ENCODE results near the gene NCOA1. TPM values are rescaled to one million over a fixed set of nuclear protein-coding genes. Genes with fewer than 3 reads are reported as not detected.

Gene NCOA1
- total and polyA plus RNA-seq, 5 experiments from 2014 or later, result 13.0 to 44.8 (median 27.2) TPM

GRCh38 chr2:24710806-24711205, 219.8 kb downstream of the NCOA1 start:
- Mint-ChIP-seq H3K4me1 (no peaks in the 10 kb centered on the region), H3K36me3 (peaks cover 14 to 81% (median 54%) of the 10 kb centered on the region in 3 donors), H3K27ac (no peak overlapping the region), H3K4me3 (no peak overlapping the region), H3K27me3 (no peaks in the 10 kb centered on the region), H3K9me3 (no peaks in the 10 kb centered on the region)
- POLR2A ChIA-PET, result no interaction called here
- DNase-seq (no peak), ATAC-seq (no peak)

- Mint-ChIP-seq H3K4me3 (no peak overlapping the region), H3K4me1 (no peaks in the 10 kb centered on the region), H3K36me3 (peaks cover 21 to 85% (median 60%) of the 10 kb centered on the region in 3 donors), H3K27me3 (no peaks in the 10 kb centered on the region), H3K9me3 (no peaks in the 10 kb centered on the region), H3K27ac (no peak overlapping the region)
- ATAC-seq (no peak), DNase-seq (no peak)
- POLR2A ChIA-PET, result no interaction called here
These were observed 220.8 kb downstream of the NCOA1 start for GRCh38 chr2:24711865-24712264.

- no peak overlapping the region for H3K27ac Mint-ChIP-seq
- peaks cover 23 to 85% (median 60%) of the 10 kb centered on the region in 3 donors for H3K36me3 Mint-ChIP-seq
- no peak for ATAC-seq
- no peaks in the 10 kb centered on the region for H3K27me3 Mint-ChIP-seq
- no peaks in the 10 kb centered on the region for H3K9me3 Mint-ChIP-seq
- POLR2A ChIA-PET, result no interaction called here
- H3K4me3 Mint-ChIP-seq, result no peak overlapping the region
- H3K4me1 Mint-ChIP-seq, result no peaks in the 10 kb centered on the region
- no peak for DNase-seq
These were observed 221.2 kb downstream of the NCOA1 start for GRCh38 chr2:24712296-24712695.

- H3K9me3 Mint-ChIP-seq, result no peaks in the 10 kb centered on the region
- no peak for ATAC-seq
- H3K27ac Mint-ChIP-seq, result no peak overlapping the region
- H3K27me3 Mint-ChIP-seq, result no peaks in the 10 kb centered on the region
- POLR2A ChIA-PET, result no interaction called here
- peaks cover 15 to 79% (median 47%) of the 10 kb centered on the region in 3 donors for H3K36me3 Mint-ChIP-seq
- no peaks in the 10 kb centered on the region for H3K4me1 Mint-ChIP-seq
- no peak overlapping the region for H3K4me3 Mint-ChIP-seq
- DNase-seq, result no peak
These were observed 226.4 kb downstream of the NCOA1 start for GRCh38 chr2:24717263-24717951.

- POLR2A ChIA-PET, result no interaction called here
These were observed 229.3 kb downstream of the NCOA1 start for GRCh38 chr2:24720310-24720709.

GRCh38 chr2:24721470-24721869, 230.4 kb downstream of the NCOA1 start:
- DNase-seq (no peak), ATAC-seq (no peak)
- peaks cover 0 to 2% (median 0%) of the 10 kb centered on the region in 4 donors for H3K4me1 Mint-ChIP-seq
- no peak overlapping the region for H3K4me3 Mint-ChIP-seq
- H3K9me3 Mint-ChIP-seq, result no peaks in the 10 kb centered on the region
- H3K36me3 Mint-ChIP-seq, result peaks cover 6 to 50% (median 21%) of the 10 kb centered on the region in 3 donors
- H3K27me3 Mint-ChIP-seq, result no peaks in the 10 kb centered on the region
- H3K27ac Mint-ChIP-seq, result peak overlapping the region in 4 of 10 donors; percentile 11 to 30 (median 18)
- POLR2A ChIA-PET, result no interaction called here

More at GRCh38 chr2:24720310-24720709, 229.3 kb downstream of the NCOA1 start:
- Mint-ChIP-seq H3K4me1 (peaks cover 0 to 2% (median 0%) of the 10 kb centered on the region in 4 donors), H3K36me3 (peaks cover 9 to 57% (median 28%) of the 10 kb centered on the region in 3 donors), H3K4me3 (no peak overlapping the region), H3K27me3 (no peaks in the 10 kb centered on the region), H3K27ac (peak overlapping the region in 2 of 10 donors; percentile 5 to 30), H3K9me3 (no peaks in the 10 kb centered on the region)
- no peak for DNase-seq
- no peak for ATAC-seq

GRCh38 chr2:24722141-24722790, 231.2 kb downstream of the NCOA1 start:
- Mint-ChIP-seq H3K36me3 (peaks cover 0 to 49% (median 17%) of the 10 kb centered on the region in 3 donors), H3K27ac (no peak overlapping the region), H3K27me3 (no peaks in the 10 kb centered on the region), H3K4me3 (no peak overlapping the region), H3K9me3 (no peaks in the 10 kb centered on the region), H3K4me1 (peaks cover 0 to 2% (median 0%) of the 10 kb centered on the region in 4 donors)
- POLR2A ChIA-PET, result no interaction called here
- ATAC-seq (no peak), DNase-seq (no peak)

GRCh38 chr2:24723191-24723590, 232.1 kb downstream of the NCOA1 start:
- DNase-seq, result no peak
- no peak for ATAC-seq
- H3K9me3 Mint-ChIP-seq, result no peaks in the 10 kb centered on the region
- H3K4me3 Mint-ChIP-seq, result no peak overlapping the region
- H3K27me3 Mint-ChIP-seq, result no peaks in the 10 kb centered on the region
- peaks cover 0 to 47% (median 11%) of the 10 kb centered on the region in 3 donors for H3K36me3 Mint-ChIP-seq
- H3K27ac Mint-ChIP-seq, result no peak overlapping the region
- peaks cover 0 to 2% (median 0%) of the 10 kb centered on the region in 4 donors for H3K4me1 Mint-ChIP-seq
- POLR2A ChIA-PET, result no interaction called here

GRCh38 chr2:24723665-24724064, 232.6 kb downstream of the NCOA1 start:
- Mint-ChIP-seq H3K36me3 (peaks cover 0 to 45% (median 10%) of the 10 kb centered on the region in 3 donors), H3K4me3 (no peak overlapping the region), H3K27ac (no peak overlapping the region), H3K4me1 (peaks cover 0 to 2% (median 0%) of the 10 kb centered on the region in 4 donors), H3K27me3 (no peaks in the 10 kb centered on the region), H3K9me3 (no peaks in the 10 kb centered on the region)
- ATAC-seq (no peak), DNase-seq (no peak)
- POLR2A ChIA-PET, result no interaction called here

GRCh38 chr2:24724111-24724775, 233.2 kb downstream of the NCOA1 start:
- H3K27me3 Mint-ChIP-seq, result no peaks in the 10 kb centered on the region
- DNase-seq (no peak), ATAC-seq (no peak)
- H3K36me3 Mint-ChIP-seq, result peaks cover 0 to 45% (median 12%) of the 10 kb centered on the region in 3 donors
- H3K4me3 Mint-ChIP-seq, result no peak overlapping the region
- H3K4me1 Mint-ChIP-seq, result peaks cover 0 to 2% (median 0%) of the 10 kb centered on the region in 4 donors
- H3K9me3 Mint-ChIP-seq, result no peaks in the 10 kb centered on the region
- POLR2A ChIA-PET, result no interaction called here
- H3K27ac Mint-ChIP-seq, result no peak overlapping the region

GRCh38 chr2:24725956-24726355, 234.9 kb downstream of the NCOA1 start:
- Mint-ChIP-seq H3K36me3 (peaks cover 0 to 51% (median 14%) of the 10 kb centered on the region in 3 donors), H3K27ac (no peak overlapping the region), H3K4me1 (peaks cover 0 to 2% (median 0%) of the 10 kb centered on the region in 4 donors), H3K9me3 (no peaks in the 10 kb centered on the region), H3K27me3 (no peaks in the 10 kb centered on the region), H3K4me3 (no peak overlapping the region)
- no peak for ATAC-seq
- DNase-seq, result no peak
- POLR2A ChIA-PET, result no interaction called here

GRCh38 chr2:24730481-24730880, 239.4 kb downstream of the NCOA1 start:
- no peak overlapping the region for H3K27ac Mint-ChIP-seq
- H3K4me1 Mint-ChIP-seq, result no peaks in the 10 kb centered on the region
- peaks cover 0 to 68% (median 15%) of the 10 kb centered on the region in 3 donors for H3K36me3 Mint-ChIP-seq
- no peaks in the 10 kb centered on the region for H3K27me3 Mint-ChIP-seq
- POLR2A ChIA-PET, result no interaction called here
- no peaks in the 10 kb centered on the region for H3K9me3 Mint-ChIP-seq
- ATAC-seq (no peak), DNase-seq (no peak)
- no peak overlapping the region for H3K4me3 Mint-ChIP-seq

- ATAC-seq (no peak), DNase-seq (no peak)
- Mint-ChIP-seq H3K4me1 (no peaks in the 10 kb centered on the region), H3K4me3 (no peak overlapping the region), H3K27ac (peak overlapping the region in 1 of 10 donors; percentile 55), H3K9me3 (no peaks in the 10 kb centered on the region), H3K27me3 (no peaks in the 10 kb centered on the region), H3K36me3 (peaks cover 0 to 68% (median 15%) of the 10 kb centered on the region in 3 donors)
- POLR2A ChIA-PET, result no interaction called here
These were observed 240.0 kb downstream of the NCOA1 start for GRCh38 chr2:24731040-24731439.

Measured in naive thymus-derived CD8-positive, alpha-beta T cell (primary cell).